ENCODE results near the gene CAT.

The CAT gene

GRCh38 chr11:34483106-34483874, 44.6 kb downstream of the CAT start:
- no peaks in the 10 kb centered on the region for H3K4me1 ChIP-seq
- H3K9me3 ChIP-seq: no peaks in the 10 kb centered on the region
- no peaks in the 10 kb centered on the region for H3K27me3 ChIP-seq
- no peak for DNase-seq
- no peak overlapping the region for H3K4me3 ChIP-seq (ENCODE audit: low read depth, low read length)
- H3K36me3 ChIP-seq: no peaks in the 10 kb centered on the region
- no peak for TF ChIP-seq CTCF (IDR thresholded peaks at IDR 0.05; ENCODE audit: low read depth, low read length)

- Histone ChIP-seq H3K36me3 (no peaks in the 10 kb centered on the region), H3K27me3 (no peaks in the 10 kb centered on the region), H3K4me3 (ENCODE audit: low read depth, low read length) (no peak overlapping the region), H3K4me1 (no peaks in the 10 kb centered on the region), H3K9me3 (no peaks in the 10 kb centered on the region)
- no peak for DNase-seq
- no peak for TF ChIP-seq CTCF (IDR thresholded peaks at IDR 0.05; ENCODE audit: low read depth, low read length)
Measured at GRCh38 chr11:34487430-34487829, 48.7 kb downstream of the CAT start.

- Histone ChIP-seq H3K36me3 (no peaks in the 10 kb centered on the region), H3K4me3 (ENCODE audit: low read depth, low read length) (no peak overlapping the region), H3K27me3 (no peaks in the 10 kb centered on the region), H3K9me3 (no peaks in the 10 kb centered on the region), H3K4me1 (no peaks in the 10 kb centered on the region)
- no peak for TF ChIP-seq CTCF (IDR thresholded peaks at IDR 0.05; ENCODE audit: low read depth, low read length)
- no peak for DNase-seq
Measured at GRCh38 chr11:34488855-34489557, 50.3 kb downstream of the CAT start.

- H3K4me1 ChIP-seq: no peaks in the 10 kb centered on the region
- H3K4me3 ChIP-seq (ENCODE audit: low read depth, low read length): no peak overlapping the region
- no peak for DNase-seq
- H3K9me3 ChIP-seq: no peaks in the 10 kb centered on the region
- TF ChIP-seq CTCF (IDR thresholded peaks at IDR 0.05; ENCODE audit: low read depth, low read length): no peak
- H3K27me3 ChIP-seq: no peaks in the 10 kb centered on the region
- no peaks in the 10 kb centered on the region for H3K36me3 ChIP-seq
Measured at GRCh38 chr11:34490304-34490703, 51.6 kb downstream of the CAT start.

- Histone ChIP-seq H3K36me3 (no peaks in the 10 kb centered on the region), H3K27me3 (no peaks in the 10 kb centered on the region), H3K9me3 (no peaks in the 10 kb centered on the region), H3K4me1 (no peaks in the 10 kb centered on the region), H3K4me3 (ENCODE audit: low read depth, low read length) (no peak overlapping the region)
- peak; percentile 46 for DNase-seq
- peak; percentile 49 for TF ChIP-seq CTCF (IDR thresholded peaks at IDR 0.05; ENCODE audit: low read depth, low read length)
Measured at GRCh38 chr11:34492806-34493414, 54.2 kb downstream of the CAT start.

- H3K4me3 ChIP-seq (ENCODE audit: low read depth, low read length): no peak overlapping the region
- no peaks in the 10 kb centered on the region for H3K4me1 ChIP-seq
- H3K9me3 ChIP-seq: no peaks in the 10 kb centered on the region
- DNase-seq: no peak
- no peaks in the 10 kb centered on the region for H3K36me3 ChIP-seq
- H3K27me3 ChIP-seq: no peaks in the 10 kb centered on the region
- no peak for TF ChIP-seq CTCF (IDR thresholded peaks at IDR 0.05; ENCODE audit: low read depth, low read length)
Measured at GRCh38 chr11:34493468-34493867, 54.7 kb downstream of the CAT start.

Measured in BE2C (cell line).